Astrocyte of the cerebellum (primary cell): ENCODE measurements around the gene ABCC12.

Experiments
- DNase-seq: peaks from one replicate; pipeline ENCODE4 v3.0.0-alpha.2; 2011; ENCODE audit warnings: low read depth
- H3K4me3 ChIP-seq: 2 replicates; pipeline ENCODE4 v1.5.1; 2011; ENCODE audit warnings: mild to moderate bottlenecking, low read depth, low read length, moderate library complexity
- CTCF ChIP-seq: IDR thresholded peaks from 2 replicates; pipeline ENCODE4 v1.5.1; 2012; ENCODE audit warnings: low read length, low read depth, moderate library complexity, mild to moderate bottlenecking; ENCODE audit errors: missing control alignments
- in situ Hi-C: cut with HindIII; loops from 2 replicates; pipeline ENCODE4 v1.10.0; 2017; ENCODE audit warnings: low sequenced_read_pairs

Gene ABCC12

GRCh38 chr16:48146131-48146530 lies 9.7 kb downstream of the ABCC12 start:
- DNase-seq: no peak
- TF ChIP-seq CTCF: no peak
- in situ Hi-C loops: no loop called here
- no peak overlapping the region for H3K4me3 ChIP-seq

GRCh38 chr16:48143812-48144368 lies 11.9 kb downstream of the ABCC12 start:
- DNase-seq: no peak
- in situ Hi-C loops: no loop called here
- no peak overlapping the region for H3K4me3 ChIP-seq
- no peak for TF ChIP-seq CTCF

DNA sequence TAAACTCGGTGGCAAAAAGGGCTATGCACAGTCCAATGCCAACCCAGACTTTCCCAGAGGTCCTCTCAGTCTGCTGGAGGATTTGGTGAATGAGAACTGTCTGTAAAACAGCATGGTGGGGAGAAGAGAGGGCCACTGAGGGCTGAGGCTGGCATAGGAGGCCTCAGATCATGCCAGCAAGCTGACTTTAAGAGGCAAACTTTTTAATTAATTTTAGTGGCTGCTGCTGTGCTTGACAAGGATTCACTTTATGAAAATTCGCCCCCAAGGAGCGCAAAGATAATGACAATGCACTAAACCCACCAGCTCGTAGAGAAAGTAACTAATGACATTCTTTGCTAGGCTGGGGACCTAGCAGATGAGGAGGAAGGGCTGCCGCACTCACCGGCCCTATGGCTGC lies 15.0 kb downstream of the ABCC12 start:
- DNase-seq: no peak
- no peak overlapping the region for H3K4me3 ChIP-seq
- in situ Hi-C loops: no loop called here
- no peak for TF ChIP-seq CTCF

DNA sequence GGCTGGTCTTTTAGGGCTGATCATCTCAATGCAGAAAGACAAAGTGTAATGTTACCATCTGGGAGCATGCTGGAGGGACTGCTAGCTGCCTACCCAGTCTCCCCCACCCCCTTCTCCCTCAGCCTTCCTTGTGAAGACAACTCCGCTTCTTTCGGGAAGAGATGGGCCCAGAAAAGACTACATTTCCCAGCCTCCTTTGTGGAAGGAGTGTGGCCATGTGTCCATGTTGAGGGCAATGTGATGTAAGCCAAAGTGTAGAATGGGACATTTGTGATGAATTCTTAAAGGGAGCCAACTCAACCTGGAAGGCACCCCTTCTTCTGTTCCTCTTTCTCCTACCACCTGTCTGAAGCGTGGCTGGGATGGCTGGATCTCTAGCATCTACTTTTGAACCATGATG lies 16.3 kb downstream of the ABCC12 start:
- in situ Hi-C loops: no loop called here
- no peak for DNase-seq
- no peak for TF ChIP-seq CTCF
- H3K4me3 ChIP-seq: no peak overlapping the region

GRCh38 chr16:48138543-48138942 lies 17.2 kb downstream of the ABCC12 start:
- in situ Hi-C loops: no loop called here

DNA sequence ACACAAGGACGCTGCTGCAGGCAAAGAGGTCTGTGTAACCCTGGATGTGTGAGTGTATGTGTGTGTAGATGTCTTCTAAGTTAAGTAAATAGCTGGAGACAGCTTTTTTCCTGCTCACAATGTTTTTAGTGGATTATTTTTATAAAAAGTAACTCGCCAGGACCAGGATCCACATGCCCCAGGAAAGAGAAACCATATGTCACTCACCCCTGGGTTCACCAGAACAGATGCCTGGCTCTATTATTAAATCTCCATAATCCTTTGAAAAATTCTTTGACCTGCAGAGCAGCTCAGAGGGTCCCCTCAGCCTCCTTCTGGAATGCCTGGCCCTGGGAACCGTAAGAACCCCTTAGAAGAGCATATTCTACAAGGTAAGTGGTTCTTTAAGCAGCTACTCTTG lies 18.0 kb downstream of the ABCC12 start:
- H3K4me3 ChIP-seq: no peak overlapping the region
- no peak for TF ChIP-seq CTCF
- in situ Hi-C loops: no loop called here
- DNase-seq: no peak

More at GRCh38 chr16:48138543-48138942, 17.2 kb downstream of the ABCC12 start:
- DNase-seq: no peak
- no peak for TF ChIP-seq CTCF
- H3K4me3 ChIP-seq: no peak overlapping the region
